ENCODE results near the gene DNMT3B. TPM values are rescaled to one million over a fixed set of nuclear protein-coding genes. Genes with fewer than 3 reads are reported as not detected.

DNMT3B gene
- total RNA-seq, 4 donors from 2014 or later = 0.47 to 2.3 (median 0.81) TPM; not detected in 1

DNA sequence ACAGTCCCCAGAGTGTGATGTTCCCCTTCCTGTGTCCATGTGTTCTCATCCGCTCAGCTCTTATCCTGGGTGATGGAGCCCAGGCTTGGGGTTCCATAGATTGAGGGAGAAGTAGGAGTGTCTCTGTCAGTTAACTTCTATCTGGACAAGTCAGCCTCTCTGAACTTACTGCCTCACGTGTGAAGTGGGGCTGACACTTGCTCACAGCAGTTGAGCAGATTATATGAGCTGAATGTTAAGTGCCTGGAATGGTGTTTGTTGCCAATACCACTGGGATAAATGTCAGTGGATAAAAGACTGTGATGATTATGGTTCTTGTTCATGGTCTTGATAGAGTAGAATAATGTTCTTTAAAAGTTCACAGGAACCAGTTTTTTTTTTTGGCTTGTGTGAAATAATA is 79.4 kb downstream of the DNMT3B start:
- Histone ChIP-seq H3K4me1 (peaks cover 0 to 4% (median 0%) of the 10 kb centered on the region in 3 donors), H3K36me3 (peaks cover 3 to 84% of the 10 kb centered on the region in 2 donors), H3K27me3 (no peaks in the 10 kb centered on the region), H3K27ac (no peak overlapping the region), H3K9me3 (no peaks in the 10 kb centered on the region), H3K4me3 (no peak overlapping the region)
- WGBS, 2 donors (ENCODE audit: low coverage in 1 of 2) = 17% methylated on average over 1 of the region's 2 CpGs; no CpG with 5 or more reads in 1 of the 2 donors
- no peak for ATAC-seq
- TF ChIP-seq POLR2AphosphoS5 (IDR thresholded peaks at IDR 0.05) (no peak), EP300 (IDR thresholded peaks at IDR 0.05) (no peak), POLR2A (IDR thresholded peaks at IDR 0.05) (no peak), CTCF (IDR thresholded peaks at IDR 0.05) (no peak)

DNA sequence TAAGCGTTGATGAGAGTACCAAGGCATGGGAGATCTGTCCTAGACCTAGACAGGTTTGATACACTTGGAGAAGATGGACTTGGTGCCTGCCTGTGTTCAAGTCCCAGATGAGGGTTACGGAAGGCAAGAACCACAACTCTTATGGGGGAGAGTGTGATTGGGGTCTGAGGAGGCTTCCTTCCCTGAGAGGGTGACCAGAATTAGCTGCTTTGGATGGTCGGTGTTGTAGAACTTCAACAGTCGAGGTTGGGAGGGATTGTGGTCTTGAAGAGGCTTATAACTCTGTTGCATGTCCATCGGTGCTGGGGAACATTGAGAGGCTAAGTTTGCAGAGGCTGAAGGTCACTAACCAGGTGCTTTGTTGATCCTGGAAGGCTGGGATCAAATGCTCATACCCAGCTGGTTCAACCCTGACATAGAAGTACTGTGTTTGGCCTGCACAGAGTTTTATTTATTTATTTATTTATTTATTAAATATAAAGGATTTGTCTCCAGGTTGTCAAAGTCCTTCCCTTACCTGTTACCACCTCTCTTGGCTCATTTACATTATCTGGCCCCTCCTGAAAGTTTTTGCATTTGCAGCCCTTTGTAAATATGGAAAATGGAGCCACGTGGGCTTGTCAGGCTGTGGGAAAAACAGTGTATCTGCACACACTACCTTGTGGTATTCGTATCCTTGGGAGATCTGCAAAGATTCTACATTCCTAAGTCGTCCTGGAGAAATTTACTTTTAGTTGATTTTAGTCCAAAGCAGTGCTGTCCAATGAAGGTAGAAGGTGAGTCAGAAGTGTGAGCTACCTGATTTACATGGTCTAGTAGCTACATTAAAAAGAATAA is 80.7 kb downstream of the DNMT3B start:
- Histone ChIP-seq H3K4me3 (no peak overlapping the region), H3K27me3 (no peaks in the 10 kb centered on the region), H3K27ac (no peak overlapping the region), H3K4me1 (peaks cover 0 to 4% (median 0%) of the 10 kb centered on the region in 3 donors), H3K9me3 (no peaks in the 10 kb centered on the region), H3K36me3 (peaks cover 0 to 84% of the 10 kb centered on the region in 2 donors)
- TF ChIP-seq POLR2AphosphoS5 (IDR thresholded peaks at IDR 0.05) (no peak), EP300 (IDR thresholded peaks at IDR 0.05) (no peak), POLR2A (IDR thresholded peaks at IDR 0.05) (no peak)
- no peak for ATAC-seq
- WGBS, 2 donors (ENCODE audit: low coverage in 1 of 2) = 79 to 90% methylated on average over 6 to 8 of the region's 8 CpGs

- Histone ChIP-seq H3K27me3 (no peaks in the 10 kb centered on the region), H3K36me3 (peaks cover 0 to 84% of the 10 kb centered on the region in 2 donors), H3K27ac (no peak overlapping the region), H3K4me3 (no peak overlapping the region), H3K4me1 (peaks cover 0 to 4% (median 0%) of the 10 kb centered on the region in 3 donors), H3K9me3 (no peaks in the 10 kb centered on the region)
- no peak for ATAC-seq
- 28% methylated on average over 2 of the region's 2 CpGs; no CpG with 5 or more reads in 1 of the 2 donors for WGBS, 2 donors (ENCODE audit: low coverage in 1 of 2)
- no peak for TF ChIP-seq EP300 (IDR thresholded peaks at IDR 0.05)
- TF ChIP-seq POLR2A (IDR thresholded peaks at IDR 0.05) = no peak
- no peak for TF ChIP-seq POLR2AphosphoS5 (IDR thresholded peaks at IDR 0.05)
- no peak for TF ChIP-seq CTCF (IDR thresholded peaks at IDR 0.05)
Measured at GRCh38 chr20:32845786-32846185, 83.6 kb downstream of the DNMT3B start.

DNA sequence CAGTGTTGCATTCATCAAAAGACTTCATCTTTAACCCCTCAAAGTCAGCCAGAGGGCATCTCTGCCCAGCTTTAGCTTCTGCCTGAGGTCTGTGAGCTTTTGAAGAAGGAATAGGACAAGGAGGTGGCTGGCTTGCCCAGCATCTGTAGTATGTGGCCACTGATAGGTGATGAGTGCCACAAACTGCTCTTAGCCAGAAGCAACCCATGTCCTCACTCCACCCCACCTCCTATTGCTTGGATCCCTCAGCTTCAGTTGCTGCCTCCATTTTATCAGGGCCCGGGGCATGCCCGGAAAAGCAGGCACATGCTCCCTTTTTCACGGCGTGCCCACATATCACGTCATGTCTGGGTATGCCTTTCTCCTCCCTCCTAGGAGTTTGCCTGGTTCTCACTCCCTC is 84.7 kb downstream of the DNMT3B start:
- H3K36me3 ChIP-seq = peaks cover 0 to 84% of the 10 kb centered on the region in 2 donors
- H3K9me3 ChIP-seq = no peaks in the 10 kb centered on the region
- peaks cover 0 to 4% (median 0%) of the 10 kb centered on the region in 3 donors for H3K4me1 ChIP-seq
- no peak for TF ChIP-seq CTCF (IDR thresholded peaks at IDR 0.05)
- TF ChIP-seq POLR2AphosphoS5 (IDR thresholded peaks at IDR 0.05) = no peak
- no peak for TF ChIP-seq EP300 (IDR thresholded peaks at IDR 0.05)
- TF ChIP-seq POLR2A (IDR thresholded peaks at IDR 0.05) = no peak
- WGBS, 2 donors (ENCODE audit: low coverage in 1 of 2) = 94 to 98% methylated on average over 4 to 5 of the region's 5 CpGs
- H3K4me3 ChIP-seq = no peak overlapping the region
- H3K27me3 ChIP-seq = no peaks in the 10 kb centered on the region
- no peak for ATAC-seq
- no peak overlapping the region for H3K27ac ChIP-seq

GRCh38 chr20:32847964-32848363 is 85.8 kb downstream of the DNMT3B start:
- TF ChIP-seq POLR2A (IDR thresholded peaks at IDR 0.05) (no peak), CTCF (IDR thresholded peaks at IDR 0.05) (no peak), POLR2AphosphoS5 (IDR thresholded peaks at IDR 0.05) (no peak), EP300 (IDR thresholded peaks at IDR 0.05) (no peak)
- WGBS, 2 donors (ENCODE audit: low coverage in 1 of 2) = 88 to 93% methylated on average over 3 of the region's 5 CpGs
- ATAC-seq = no peak
- Histone ChIP-seq H3K27me3 (no peaks in the 10 kb centered on the region), H3K27ac (no peak overlapping the region), H3K4me1 (peaks cover 0 to 4% (median 0%) of the 10 kb centered on the region in 3 donors), H3K36me3 (peaks cover 0 to 84% of the 10 kb centered on the region in 2 donors), H3K4me3 (no peak overlapping the region), H3K9me3 (no peaks in the 10 kb centered on the region)

Data from gastroesophageal sphincter (tissue), 4 donors.